ENCODE data around the gene TTYH1. TPM values are rescaled to one million over a fixed set of nuclear protein-coding genes. Genes with fewer than 3 reads are reported as not detected.

Gene TTYH1
- total and polyA plus RNA-seq, 2 of the 8 experiments (the other 6 are each of a cell fraction or from before 2014, with no cell fraction given): 26.7 to 46.5 TPM

DNA sequence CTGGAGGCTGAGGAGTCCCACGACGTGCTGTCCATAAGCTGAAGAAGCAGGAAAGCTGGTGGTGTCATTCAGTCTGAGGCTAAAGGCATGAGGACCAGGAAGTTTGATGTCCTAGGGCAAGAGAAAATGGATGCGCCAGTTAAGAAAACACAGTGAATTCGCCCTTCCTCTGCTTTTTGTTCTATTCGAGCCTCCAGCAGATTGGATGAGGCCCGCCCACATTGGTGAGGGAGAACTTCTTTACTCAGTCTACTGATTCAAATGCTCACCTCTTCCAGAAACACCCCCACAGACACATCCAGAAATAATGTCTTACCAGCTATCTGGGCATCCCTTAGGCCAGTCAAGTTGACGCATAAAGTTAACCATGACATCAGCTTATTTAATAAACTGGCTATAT is 7.5 kb upstream of the TTYH1 start:
- Histone ChIP-seq H2BK5ac (ENCODE audit: low read depth, low read length) (no peak overlapping the region), H2AK5ac (ENCODE audit: low read depth, low read length) (no peak overlapping the region), H3K9me3 (ENCODE audit: insufficient read depth in 2 of 2, low read depth in 1 of 2, low read length in 1 of 2) (peaks cover 0 to 2% of the 10 kb centered on the region in 2 experiments; a peak in 1 of 4 replicates), H3K14ac (ENCODE audit: insufficient read length) (no peak overlapping the region), H4K91ac (replicated peaks; ENCODE audit: insufficient read length, low read length) (no peak overlapping the region), H3K56ac (replicated peaks; ENCODE audit: insufficient read length, low read depth, low read length) (no peak overlapping the region), H2BK12ac (ENCODE audit: low read depth, low read length) (no peak overlapping the region), H3K9ac (replicated peaks in 1 of 4; ENCODE audit: extremely low read depth in 1 of 4, low read depth in 3 of 4, low read length in 3 of 4) (no peak overlapping the region), H3K23ac (ENCODE audit: insufficient read length) (no peak overlapping the region), H3K18ac (ENCODE audit: extremely low read depth, low read length) (no peak overlapping the region), H2BK15ac (ENCODE audit: low read length) (no peak overlapping the region), H3K4me2 (ENCODE audit: insufficient read depth in 1 of 2, low read depth in 2 of 2, low read length in 2 of 2) (no peak overlapping the region; a peak in 1 of 4 replicates), H4K20me1 (replicated peaks in 1 of 2; ENCODE audit: control insufficient read depth in 1 of 2, insufficient read depth in 2 of 2, low read length in 2 of 2) (no peaks in the 10 kb centered on the region), H3K79me1 (ENCODE audit: low read depth, low read length) (no peaks in the 10 kb centered on the region), H3K27me3 (replicated peaks in 1 of 4; ENCODE audit: control insufficient read depth in 3 of 4, extremely low read depth in 1 of 4, insufficient read depth in 3 of 4, low read length in 3 of 4) (no peaks in the 10 kb centered on the region; a peak in 1 of 7 replicates), H3K4me3 (ENCODE audit: extremely low read depth in 1 of 4, insufficient read depth in 2 of 4, low read depth in 3 of 4, low read length in 4 of 4) (no peak overlapping the region), H3K4me1 (replicated peaks in 1 of 4; ENCODE audit: control insufficient read depth in 3 of 4, insufficient read depth in 4 of 4, low read length in 3 of 4) (peaks cover 0 to 4% (median 3%) of the 10 kb centered on the region in 4 experiments; a peak in 3 of 7 replicates), H3K23me2 (ENCODE audit: low read depth, low read length) (peaks cover 2% of the 10 kb centered on the region; the same call in 1 of the 2 replicates), H4K8ac (ENCODE audit: extremely low read depth, insufficient read depth, low read length) (no peak overlapping the region), H3K79me2 (ENCODE audit: control insufficient read depth in 1 of 2, insufficient read depth in 2 of 2, low read length in 2 of 2) (no peaks in the 10 kb centered on the region), H2BK120ac (replicated peaks; ENCODE audit: low read depth, low read length) (no peak overlapping the region), H2AFZ (ENCODE audit: low read length) (no peak overlapping the region), H3K4ac (replicated peaks; ENCODE audit: insufficient read length, low read depth, low read length) (no peak overlapping the region), H3K27ac (ENCODE audit: low read depth, low read length) (no peak overlapping the region), H4K5ac (ENCODE audit: insufficient read length, low read depth, low read length) (no peak overlapping the region), H2BK20ac (ENCODE audit: low read length) (no peak overlapping the region), H3K36me3 (ENCODE audit: control insufficient read depth in 2 of 4, insufficient read depth in 4 of 4, low read length in 3 of 4) (no peaks in the 10 kb centered on the region)
- no peak for DNase-seq (ENCODE audit: low read depth in 1 of 2, low spot score in 2 of 2)
- TF ChIP-seq SP4 (IDR thresholded peaks at IDR 0.05; ENCODE audit: low read length) (no peak), POLR2A (IDR thresholded peaks at IDR 0.05; ENCODE audit: control extremely low read depth in 1 of 2, low read depth in 2 of 2, low read length in 2 of 2) (no peak), EZH2 (IDR thresholded peaks at IDR 0.05; ENCODE audit: low read depth, low read length, severe bottlenecking) (no peak), CBX5 (IDR thresholded peaks at IDR 0.05; ENCODE audit: low read depth, low read length) (no peak), RNF2 (IDR thresholded peaks at IDR 0.05; ENCODE audit: borderline replicate concordance, low read depth, low read length, missing control alignments, poor library complexity, severe bottlenecking) (no peak), KDM5A (IDR thresholded peaks at IDR 0.05; ENCODE audit: low read length) (no peak), CBX8 (IDR thresholded peaks at IDR 0.05; ENCODE audit: borderline replicate concordance, low read depth, low read length) (no peak), SRF (IDR thresholded peaks at IDR 0.05; ENCODE audit: low read depth, low read length) (no peak), SP1 (IDR thresholded peaks at IDR 0.05; ENCODE audit: low read depth, low read length) (no peak), SIX5 (IDR thresholded peaks at IDR 0.05; ENCODE audit: low read depth, low read length) (no peak)
- TF ChIP-seq, protein P1, sequence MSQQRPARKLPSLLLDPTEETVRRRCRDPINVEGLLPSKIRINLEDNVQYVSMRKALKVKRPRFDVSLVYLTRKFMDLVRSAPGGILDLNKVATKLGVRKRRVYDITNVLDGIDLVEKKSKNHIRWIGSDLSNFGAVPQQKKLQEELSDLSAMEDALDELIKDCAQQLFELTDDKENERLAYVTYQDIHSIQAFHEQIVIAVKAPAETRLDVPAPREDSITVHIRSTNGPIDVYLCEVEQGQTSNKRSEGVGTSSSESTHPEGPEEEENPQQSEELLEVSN (IDR thresholded peaks at IDR 0.05): no peak
- WGBS, 2 experiments (ENCODE audit: extremely low coverage in 1 of 2, insufficient coverage in 1 of 2, insufficient read length in 1 of 2, insufficient replicate concordance in 2 of 2, low coverage in 1 of 2, low lambda C conversion rate in 2 of 2, missing lambda C conversion rate in 1 of 2): 90% methylated on average over 7 of the region's 7 CpGs; no CpG with 5 or more reads in 1 of the 2 experiments
- ChIA-PET CTCF (ENCODE audit: partially characterized antibody) (interaction anchor here (0.9 to 1.8 kb wide), 4 partner anchors 9 to 31 kb away, joined by 3 to 5 read pairs (median 4); no protein-coding TSS in a partner anchor), POLR2A (ENCODE audit: partially characterized antibody) (interaction anchor here (0.9 to 1.3 kb wide), 2 partner anchors 9 to 17 kb away, joined by 3 to 4 read pairs; no protein-coding TSS in a partner anchor)
- no peak for FAIRE-seq

All from H1 (cell line).